GM23338 (cell line): ENCODE measurements around the gene TFCP2.

Experiments used
- CREB1 ChIP-seq: fragments of 250-450 bp; sonication (Bioruptor Pico); IDR thresholded peaks from 2 replicates; pipeline ENCODE4 v1.5.0; 2020; ENCODE audit warnings: low read depth, mild to moderate bottlenecking, moderate library complexity
- EZH2 ChIP-seq: fragments of 200-600 bp; sonication (generic); IDR thresholded peaks from one replicate; pipeline ENCODE4 v1.8.0; 2017; ENCODE audit warnings: antibody characterized with exemption, mild to moderate bottlenecking, low read depth; ENCODE audit not compliant: unreplicated experiment
- EZH2phosphoT487 ChIP-seq: fragments of 200-600 bp; sonication (generic); IDR thresholded peaks from one replicate; pipeline ENCODE4 v1.8.1; 2018; ENCODE audit warnings: antibody characterized with exemption; ENCODE audit not compliant: unreplicated experiment
- POLR2AphosphoS5 ChIP-seq: IDR thresholded peaks from 2 replicates; pipeline ENCODE4 v1.6.1; 2016; ENCODE audit warnings: antibody characterized with exemption, low read depth
- TF ChIP-seq, protein P1 (sequence below), 2 experiments: fragments of 200-600 bp in 1 of 2; sonication (generic) in 1 of 2; conservative IDR thresholded peaks; 2 replicates each; pipeline versions ENCODE4 v1.5.1 to v1.6.1; 2016 to 2017; ENCODE audit warnings: antibody characterized with exemption in 2 of 2, low read depth in 2 of 2, mild to moderate bottlenecking in 2 of 2, moderate library complexity in 1 of 2
- TF ChIP-seq, protein P2 (sequence below): fragments of 250-450 bp; sonication (Bioruptor Pico); IDR thresholded peaks from 2 replicates; pipeline ENCODE4 v1.5.0; 2020; ENCODE audit warnings: mild to moderate bottlenecking, moderate library complexity
- TF ChIP-seq, protein P3 (sequence below): IDR thresholded peaks from one replicate; pipeline ENCODE4 v1.6.1; 2018; ENCODE audit warnings: antibody characterized with exemption; ENCODE audit not compliant: unreplicated experiment

DNA sequence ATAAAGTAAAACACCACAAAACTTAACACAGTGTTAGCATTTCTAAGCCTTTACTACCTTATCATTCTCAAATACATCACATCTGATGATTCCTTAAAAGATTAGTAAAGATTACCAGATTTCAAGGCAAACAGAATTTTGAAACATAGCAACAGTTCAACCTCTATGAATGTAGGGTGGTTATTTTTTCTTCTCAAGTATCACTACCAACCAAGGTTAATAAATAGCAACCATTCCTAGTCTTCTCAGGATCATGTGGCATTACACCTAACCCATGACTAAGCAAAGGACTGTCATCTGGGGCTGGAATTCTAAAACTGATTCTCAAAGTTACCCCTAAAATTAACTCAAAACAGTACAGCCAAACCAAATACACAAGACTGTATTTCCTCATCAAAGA, 50.1 kb downstream of the TFCP2 start:
- no peak for TF ChIP-seq EZH2phosphoT487
- TF ChIP-seq, protein P1, sequence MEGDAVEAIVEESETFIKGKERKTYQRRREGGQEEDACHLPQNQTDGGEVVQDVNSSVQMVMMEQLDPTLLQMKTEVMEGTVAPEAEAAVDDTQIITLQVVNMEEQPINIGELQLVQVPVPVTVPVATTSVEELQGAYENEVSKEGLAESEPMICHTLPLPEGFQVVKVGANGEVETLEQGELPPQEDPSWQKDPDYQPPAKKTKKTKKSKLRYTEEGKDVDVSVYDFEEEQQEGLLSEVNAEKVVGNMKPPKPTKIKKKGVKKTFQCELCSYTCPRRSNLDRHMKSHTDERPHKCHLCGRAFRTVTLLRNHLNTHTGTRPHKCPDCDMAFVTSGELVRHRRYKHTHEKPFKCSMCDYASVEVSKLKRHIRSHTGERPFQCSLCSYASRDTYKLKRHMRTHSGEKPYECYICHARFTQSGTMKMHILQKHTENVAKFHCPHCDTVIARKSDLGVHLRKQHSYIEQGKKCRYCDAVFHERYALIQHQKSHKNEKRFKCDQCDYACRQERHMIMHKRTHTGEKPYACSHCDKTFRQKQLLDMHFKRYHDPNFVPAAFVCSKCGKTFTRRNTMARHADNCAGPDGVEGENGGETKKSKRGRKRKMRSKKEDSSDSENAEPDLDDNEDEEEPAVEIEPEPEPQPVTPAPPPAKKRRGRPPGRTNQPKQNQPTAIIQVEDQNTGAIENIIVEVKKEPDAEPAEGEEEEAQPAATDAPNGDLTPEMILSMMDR (conservative IDR thresholded peaks at IDR 0.05; ENCODE audit: low read depth in 2 of 2): no peak
- TF ChIP-seq EZH2: no peak
- TF ChIP-seq, protein P2, sequence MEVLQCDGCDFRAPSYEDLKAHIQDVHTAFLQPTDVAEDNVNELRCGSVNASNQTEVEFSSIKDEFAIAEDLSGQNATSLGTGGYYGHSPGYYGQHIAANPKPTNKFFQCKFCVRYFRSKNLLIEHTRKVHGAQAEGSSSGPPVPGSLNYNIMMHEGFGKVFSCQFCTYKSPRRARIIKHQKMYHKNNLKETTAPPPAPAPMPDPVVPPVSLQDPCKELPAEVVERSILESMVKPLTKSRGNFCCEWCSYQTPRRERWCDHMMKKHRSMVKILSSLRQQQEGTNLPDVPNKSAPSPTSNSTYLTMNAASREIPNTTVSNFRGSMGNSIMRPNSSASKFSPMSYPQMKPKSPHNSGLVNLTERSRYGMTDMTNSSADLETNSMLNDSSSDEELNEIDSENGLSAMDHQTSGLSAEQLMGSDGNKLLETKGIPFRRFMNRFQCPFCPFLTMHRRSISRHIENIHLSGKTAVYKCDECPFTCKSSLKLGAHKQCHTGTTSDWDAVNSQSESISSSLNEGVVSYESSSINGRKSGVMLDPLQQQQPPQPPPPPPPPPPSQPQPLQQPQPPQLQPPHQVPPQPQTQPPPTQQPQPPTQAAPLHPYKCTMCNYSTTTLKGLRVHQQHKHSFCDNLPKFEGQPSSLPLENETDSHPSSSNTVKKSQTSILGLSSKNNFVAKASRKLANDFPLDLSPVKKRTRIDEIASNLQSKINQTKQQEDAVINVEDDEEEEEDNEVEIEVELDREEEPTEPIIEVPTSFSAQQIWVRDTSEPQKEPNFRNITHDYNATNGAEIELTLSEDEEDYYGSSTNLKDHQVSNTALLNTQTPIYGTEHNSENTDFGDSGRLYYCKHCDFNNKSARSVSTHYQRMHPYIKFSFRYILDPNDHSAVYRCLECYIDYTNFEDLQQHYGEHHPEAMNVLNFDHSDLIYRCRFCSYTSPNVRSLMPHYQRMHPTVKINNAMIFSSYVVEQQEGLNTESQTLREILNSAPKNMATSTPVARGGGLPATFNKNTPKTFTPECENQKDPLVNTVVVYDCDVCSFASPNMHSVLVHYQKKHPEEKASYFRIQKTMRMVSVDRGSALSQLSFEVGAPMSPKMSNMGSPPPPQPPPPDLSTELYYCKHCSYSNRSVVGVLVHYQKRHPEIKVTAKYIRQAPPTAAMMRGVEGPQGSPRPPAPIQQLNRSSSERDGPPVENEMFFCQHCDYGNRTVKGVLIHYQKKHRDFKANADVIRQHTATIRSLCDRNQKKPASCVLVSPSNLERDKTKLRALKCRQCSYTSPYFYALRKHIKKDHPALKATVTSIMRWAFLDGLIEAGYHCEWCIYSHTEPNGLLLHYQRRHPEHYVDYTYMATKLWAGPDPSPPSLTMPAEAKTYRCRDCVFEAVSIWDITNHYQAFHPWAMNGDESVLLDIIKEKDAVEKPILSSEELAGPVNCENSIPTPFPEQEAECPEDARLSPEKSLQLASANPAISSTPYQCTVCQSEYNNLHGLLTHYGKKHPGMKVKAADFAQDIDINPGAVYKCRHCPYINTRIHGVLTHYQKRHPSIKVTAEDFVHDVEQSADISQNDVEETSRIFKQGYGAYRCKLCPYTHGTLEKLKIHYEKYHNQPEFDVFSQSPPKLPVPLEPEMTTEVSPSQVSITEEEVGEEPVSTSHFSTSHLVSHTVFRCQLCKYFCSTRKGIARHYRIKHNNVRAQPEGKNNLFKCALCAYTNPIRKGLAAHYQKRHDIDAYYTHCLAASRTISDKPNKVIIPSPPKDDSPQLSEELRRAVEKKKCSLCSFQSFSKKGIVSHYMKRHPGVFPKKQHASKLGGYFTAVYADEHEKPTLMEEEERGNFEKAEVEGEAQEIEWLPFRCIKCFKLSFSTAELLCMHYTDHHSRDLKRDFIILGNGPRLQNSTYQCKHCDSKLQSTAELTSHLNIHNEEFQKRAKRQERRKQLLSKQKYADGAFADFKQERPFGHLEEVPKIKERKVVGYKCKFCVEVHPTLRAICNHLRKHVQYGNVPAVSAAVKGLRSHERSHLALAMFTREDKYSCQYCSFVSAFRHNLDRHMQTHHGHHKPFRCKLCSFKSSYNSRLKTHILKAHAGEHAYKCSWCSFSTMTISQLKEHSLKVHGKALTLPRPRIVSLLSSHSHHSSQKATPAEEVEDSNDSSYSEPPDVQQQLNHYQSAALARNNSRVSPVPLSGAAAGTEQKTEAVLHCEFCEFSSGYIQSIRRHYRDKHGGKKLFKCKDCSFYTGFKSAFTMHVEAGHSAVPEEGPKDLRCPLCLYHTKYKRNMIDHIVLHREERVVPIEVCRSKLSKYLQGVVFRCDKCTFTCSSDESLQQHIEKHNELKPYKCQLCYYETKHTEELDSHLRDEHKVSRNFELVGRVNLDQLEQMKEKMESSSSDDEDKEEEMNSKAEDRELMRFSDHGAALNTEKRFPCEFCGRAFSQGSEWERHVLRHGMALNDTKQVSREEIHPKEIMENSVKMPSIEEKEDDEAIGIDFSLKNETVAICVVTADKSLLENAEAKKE (CRISPR knock-in tag): no peak
- TF ChIP-seq POLR2AphosphoS5: no peak
- TF ChIP-seq, protein P3, sequence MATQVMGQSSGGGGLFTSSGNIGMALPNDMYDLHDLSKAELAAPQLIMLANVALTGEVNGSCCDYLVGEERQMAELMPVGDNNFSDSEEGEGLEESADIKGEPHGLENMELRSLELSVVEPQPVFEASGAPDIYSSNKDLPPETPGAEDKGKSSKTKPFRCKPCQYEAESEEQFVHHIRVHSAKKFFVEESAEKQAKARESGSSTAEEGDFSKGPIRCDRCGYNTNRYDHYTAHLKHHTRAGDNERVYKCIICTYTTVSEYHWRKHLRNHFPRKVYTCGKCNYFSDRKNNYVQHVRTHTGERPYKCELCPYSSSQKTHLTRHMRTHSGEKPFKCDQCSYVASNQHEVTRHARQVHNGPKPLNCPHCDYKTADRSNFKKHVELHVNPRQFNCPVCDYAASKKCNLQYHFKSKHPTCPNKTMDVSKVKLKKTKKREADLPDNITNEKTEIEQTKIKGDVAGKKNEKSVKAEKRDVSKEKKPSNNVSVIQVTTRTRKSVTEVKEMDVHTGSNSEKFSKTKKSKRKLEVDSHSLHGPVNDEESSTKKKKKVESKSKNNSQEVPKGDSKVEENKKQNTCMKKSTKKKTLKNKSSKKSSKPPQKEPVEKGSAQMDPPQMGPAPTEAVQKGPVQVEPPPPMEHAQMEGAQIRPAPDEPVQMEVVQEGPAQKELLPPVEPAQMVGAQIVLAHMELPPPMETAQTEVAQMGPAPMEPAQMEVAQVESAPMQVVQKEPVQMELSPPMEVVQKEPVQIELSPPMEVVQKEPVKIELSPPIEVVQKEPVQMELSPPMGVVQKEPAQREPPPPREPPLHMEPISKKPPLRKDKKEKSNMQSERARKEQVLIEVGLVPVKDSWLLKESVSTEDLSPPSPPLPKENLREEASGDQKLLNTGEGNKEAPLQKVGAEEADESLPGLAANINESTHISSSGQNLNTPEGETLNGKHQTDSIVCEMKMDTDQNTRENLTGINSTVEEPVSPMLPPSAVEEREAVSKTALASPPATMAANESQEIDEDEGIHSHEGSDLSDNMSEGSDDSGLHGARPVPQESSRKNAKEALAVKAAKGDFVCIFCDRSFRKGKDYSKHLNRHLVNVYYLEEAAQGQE: no peak
- TF ChIP-seq CREB1: no peak
